ENCODE results near the gene KCNG2. TPM values are rescaled to one million over a fixed set of nuclear protein-coding genes. Genes with fewer than 3 reads are reported as not detected.

The KCNG2 gene
- total and polyA plus RNA-seq, 9 of the 15 experiments (the other 6 are each of a cell fraction or from before 2014, with no cell fraction given), result not detected

- in situ Hi-C loops (cut with MboI), result no loop called here
These were observed 69.9 kb downstream of the KCNG2 start for GRCh38 chr18:79867666-79868065.

More at GRCh38 chr18:79867666-79868065, 69.9 kb downstream of the KCNG2 start:
- intact Hi-C loops (cut with micrococcal nuclease), result no loop called here
- TF ChIP-seq CREB1 (IDR thresholded peaks at IDR 0.05) (no peak), CREB1 (CRISPR knock-in tag; IDR thresholded peaks at IDR 0.05) (no peak), ARID1B (IDR thresholded peaks at IDR 0.05) (no peak), PHF21A (IDR thresholded peaks at IDR 0.05; ENCODE audit: borderline replicate concordance, low read depth) (no peak), CHD1 (IDR thresholded peaks at IDR 0.05; ENCODE audit: low read length) (no peak), MCM7 (IDR thresholded peaks at IDR 0.05) (no peak), PML (IDR thresholded peaks at IDR 0.05; ENCODE audit: low read length) (no peak), ZNF12 (CRISPR knock-in tag; IDR thresholded peaks at IDR 0.05) (no peak), ZNF79 (CRISPR knock-in tag; IDR thresholded peaks at IDR 0.05; ENCODE audit: low read depth) (no peak), BACH1 (tag; IDR thresholded peaks at IDR 0.05) (no peak), NR1H2 (CRISPR knock-in tag; IDR thresholded peaks at IDR 0.05) (no peak)
- TF ChIP-seq, protein P1, sequence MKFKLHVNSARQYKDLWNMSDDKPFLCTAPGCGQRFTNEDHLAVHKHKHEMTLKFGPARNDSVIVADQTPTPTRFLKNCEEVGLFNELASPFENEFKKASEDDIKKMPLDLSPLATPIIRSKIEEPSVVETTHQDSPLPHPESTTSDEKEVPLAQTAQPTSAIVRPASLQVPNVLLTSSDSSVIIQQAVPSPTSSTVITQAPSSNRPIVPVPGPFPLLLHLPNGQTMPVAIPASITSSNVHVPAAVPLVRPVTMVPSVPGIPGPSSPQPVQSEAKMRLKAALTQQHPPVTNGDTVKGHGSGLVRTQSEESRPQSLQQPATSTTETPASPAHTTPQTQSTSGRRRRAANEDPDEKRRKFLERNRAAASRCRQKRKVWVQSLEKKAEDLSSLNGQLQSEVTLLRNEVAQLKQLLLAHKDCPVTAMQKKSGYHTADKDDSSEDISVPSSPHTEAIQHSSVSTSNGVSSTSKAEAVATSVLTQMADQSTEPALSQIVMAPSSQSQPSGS (CRISPR knock-in tag; IDR thresholded peaks at IDR 0.05), result no peak
- no TSS peak for BruUV-seq (replicated peaks)
- ChIA-PET CTCF (ENCODE audit: low intra/inter-chr PET ratio) (no interaction called here), POLR2A (interaction anchor here (0.6 kb wide), 1 partner anchor 42 kb away, joined by 5 read pairs; no protein-coding TSS in a partner anchor)
- Histone ChIP-seq H2AFZ (ENCODE audit: low read depth, low read length) (no peak overlapping the region), H3K27me3 (ENCODE audit: control insufficient read depth in 2 of 2, insufficient read depth in 2 of 2, low read length in 2 of 2) (peaks cover 12 to 58% of the 10 kb centered on the region in 2 experiments; a peak in 4 of 5 replicates), H3K9ac (ENCODE audit: insufficient read depth in 1 of 2, low read depth in 2 of 2, low read length in 2 of 2) (no peak overlapping the region), H3K9me3 (replicated peaks; ENCODE audit: control insufficient read depth, insufficient read depth, low read depth, low read length) (0 out of 2 replicates have a peak, but pooled peaks cover 4% of the 10 kb centered on the region), H3K36me3 (ENCODE audit: control insufficient read depth, insufficient read depth, low read length) (no peaks in the 10 kb centered on the region), H3K4me1 (replicated peaks in 1 of 2; ENCODE audit: control insufficient read depth in 2 of 2, insufficient read depth in 2 of 2, low read length in 2 of 2) (peaks cover 0 to 16% of the 10 kb centered on the region in 2 experiments; a peak in 2 of 5 replicates), H3K27ac (ENCODE audit: extremely low read depth, low read depth, low read length) (no peak overlapping the region), H3K4me2 (ENCODE audit: insufficient read depth, low read length) (no peak overlapping the region), H3K9me1 (ENCODE audit: control insufficient read depth, insufficient read depth, low read length) (no peaks in the 10 kb centered on the region), H3K4me3 (no peak overlapping the region), H3K79me2 (ENCODE audit: control insufficient read depth, insufficient read depth, low read length) (no peaks in the 10 kb centered on the region), H4K20me1 (replicated peaks; ENCODE audit: control insufficient read depth, insufficient read depth, low read length) (no peaks in the 10 kb centered on the region)
- ATAC-seq, result no peak
- DNase-seq (ENCODE audit: extremely low read depth in 1 of 4, low spot score in 3 of 4), result no peak
- no peak for FAIRE-seq
- whole genome bisulfite sequencing (ENCODE audit: insufficient coverage, low coverage, missing lambda C conversion rate), result 0% methylated on average over 1 of the region's 16 CpGs

All from K562 (cell line).